H9 (cell line): Measurements from ENCODE around the gene PDPR. TPM values are rescaled to one million over a fixed set of nuclear protein-coding genes. Genes with fewer than 3 reads are reported as not detected.
"Not testable (repeated sequence)": the region's sequence is repeated elsewhere in the genome, so short reads cannot be mapped to it uniquely, and the experiment has no call there.

Source experiments
- DNase-seq: peaks from one replicate; pipeline ENCODE4 v3.0.0-alpha.2; 2017
- H2AFZ ChIP-seq: one replicate; pipeline ENCODE4 v1.6.1; 2013; ENCODE audit warnings: mild to moderate bottlenecking, low read length, control low read depth, moderate library complexity
- H2AK5ac ChIP-seq: 2 replicates; pipeline ENCODE4 v1.6.1; 2013; ENCODE audit warnings: low read length, control low read depth, mixed read lengths; ENCODE audit not compliant: insufficient read length
- H2BK120ac ChIP-seq: one replicate; pipeline ENCODE4 v1.6.1; 2013; ENCODE audit warnings: low read depth, mild to moderate bottlenecking, low read length, control low read depth, inconsistent platforms; ENCODE audit not compliant: poor library complexity, severe bottlenecking
- H2BK12ac ChIP-seq: 2 replicates; pipeline ENCODE4 v1.6.1; 2013; ENCODE audit warnings: low read length, control low read depth, mixed read lengths, low read depth; ENCODE audit not compliant: insufficient read length
- H2BK15ac ChIP-seq: 2 replicates; pipeline ENCODE4 v1.6.1; 2013; ENCODE audit warnings: low read depth, low read length, control low read depth
- H2BK20ac ChIP-seq: one replicate; pipeline ENCODE4 v1.6.1; 2013; ENCODE audit warnings: low read depth, mild to moderate bottlenecking, low read length, control low read depth, inconsistent platforms; ENCODE audit not compliant: poor library complexity, severe bottlenecking
- H2BK5ac ChIP-seq: 2 replicates; pipeline ENCODE4 v1.6.1; 2013; ENCODE audit warnings: low read length, control low read depth, mixed read lengths; ENCODE audit not compliant: insufficient read length
- H3K14ac ChIP-seq: 2 replicates; pipeline ENCODE4 v1.6.1; 2013; ENCODE audit warnings: low read length, control low read depth; ENCODE audit not compliant: insufficient read depth
- H3K18ac ChIP-seq: 2 replicates; pipeline ENCODE4 v1.6.1; 2013; ENCODE audit warnings: low read depth, mild to moderate bottlenecking, mixed read lengths, low read length, control low read depth; ENCODE audit not compliant: insufficient read length
- H3K23ac ChIP-seq: 2 replicates; pipeline ENCODE4 v1.6.1; 2013; ENCODE audit warnings: low read length, control low read depth, mixed read lengths, low read depth; ENCODE audit not compliant: insufficient read length
- H3K23me2 ChIP-seq: 2 replicates; pipeline ENCODE4 v1.6.1; 2013; ENCODE audit warnings: low read depth, mild to moderate bottlenecking, mixed read lengths, low read length, control low read depth; ENCODE audit not compliant: insufficient read length, poor library complexity, severe bottlenecking
- H3K27ac ChIP-seq: 2 replicates; pipeline ENCODE4 v1.5.1; 2013; ENCODE audit warnings: low read length, control low read depth, mixed read lengths, low read depth; ENCODE audit not compliant: insufficient read length
- H3K27me3 ChIP-seq: 2 replicates; pipeline ENCODE4 v1.6.1; 2013; ENCODE audit warnings: low read length, control low read depth, inconsistent platforms; ENCODE audit not compliant: insufficient read depth
- H3K4ac ChIP-seq: 2 replicates; pipeline ENCODE4 v1.6.1; 2013; ENCODE audit warnings: low read depth, mild to moderate bottlenecking, control low read depth, inconsistent platforms, low read length, moderate library complexity
- H3K4me1 ChIP-seq: 2 replicates; pipeline ENCODE4 v1.6.1; 2013; ENCODE audit warnings: low read length, control low read depth, inconsistent platforms; ENCODE audit not compliant: insufficient read depth
- H3K4me2 ChIP-seq: 2 replicates; pipeline ENCODE4 v1.6.1; 2013; ENCODE audit warnings: low read length, control low read depth, mixed read lengths; ENCODE audit not compliant: insufficient read length, insufficient read depth
- H3K56ac ChIP-seq: 2 replicates; pipeline ENCODE4 v1.6.1; 2013; ENCODE audit warnings: low read depth, mild to moderate bottlenecking, mixed read lengths, low read length, control low read depth; ENCODE audit not compliant: insufficient read length
- H3K79me1 ChIP-seq: 2 replicates; pipeline ENCODE4 v1.6.1; 2013; ENCODE audit warnings: low read depth, mild to moderate bottlenecking, moderate library complexity, low read length, control low read depth, inconsistent platforms; ENCODE audit not compliant: insufficient read depth, poor library complexity, severe bottlenecking
- H3K79me2 ChIP-seq: 2 replicates; pipeline ENCODE4 v1.6.1; 2013; ENCODE audit warnings: low read length, control low read depth, inconsistent platforms; ENCODE audit not compliant: insufficient read depth
- H3K9ac ChIP-seq: 2 replicates; pipeline ENCODE4 v1.6.1; 2013; ENCODE audit warnings: low read length, control low read depth, mixed read lengths; ENCODE audit not compliant: insufficient read length; ENCODE audit errors: extremely low read depth
- H3K9me3 ChIP-seq: one replicate; pipeline ENCODE4 v1.6.1; 2013; ENCODE audit warnings: low read depth, low read length, inconsistent platforms; ENCODE audit not compliant: control insufficient read depth
- H3T11ph ChIP-seq: one replicate; pipeline ENCODE4 v1.6.1; 2013; ENCODE audit warnings: mild to moderate bottlenecking, low read length, control low read depth, inconsistent platforms
- H4K20me1 ChIP-seq: one replicate; pipeline ENCODE4 v1.6.1; 2013; ENCODE audit not compliant: control insufficient read depth, insufficient read length, insufficient read depth
- H4K5ac ChIP-seq: 2 replicates; pipeline ENCODE4 v1.6.1; 2013; ENCODE audit warnings: low read depth, mild to moderate bottlenecking, mixed read lengths, low read length, control low read depth; ENCODE audit not compliant: insufficient read length
- H4K8ac ChIP-seq: replicated peaks from 2 replicates; pipeline ENCODE4 v1.6.1; 2013; ENCODE audit warnings: low read length, control low read depth, mixed read lengths, low read depth; ENCODE audit not compliant: insufficient read length
- H4K91ac ChIP-seq: 2 replicates; pipeline ENCODE4 v1.6.1; 2013; ENCODE audit warnings: low read depth, mild to moderate bottlenecking, moderate library complexity, mixed read lengths, low read length, control low read depth; ENCODE audit not compliant: insufficient read length
- H3K27ac Mint-ChIP-seq, 3 experiments: 2 replicates in 2 of 3; 3 replicates in 1 of 3; pipeline ENCODE4 v1.8.0; 2020 to 2021; ENCODE audit warnings: mixed read lengths in 3 of 3, mild to moderate bottlenecking in 1 of 3, moderate library complexity in 1 of 3
- H3K27me3 Mint-ChIP-seq: 2 replicates; pipeline ENCODE4 v1.8.0; 2021; ENCODE audit warnings: low read depth, mild to moderate bottlenecking, moderate library complexity, mixed read lengths
- H3K36me3 Mint-ChIP-seq, 3 experiments: 2 replicates in 2 of 3; 3 replicates in 1 of 3; pipeline ENCODE4 v1.8.0; 2020 to 2021; ENCODE audit warnings: low read depth in 3 of 3, mixed read lengths in 3 of 3; ENCODE audit not compliant: insufficient read depth in 1 of 3
- H3K4me1 Mint-ChIP-seq, 2 experiments: 2 replicates each; pipeline ENCODE4 v1.8.0; 2020; ENCODE audit warnings: mixed read lengths in 2 of 2
- H3K4me3 Mint-ChIP-seq, 2 experiments: 2 replicates in 1 of 2; 3 replicates in 1 of 2; pipeline ENCODE4 v1.8.0; 2020 to 2021; ENCODE audit warnings: mild to moderate bottlenecking in 2 of 2, mixed read lengths in 2 of 2, moderate library complexity in 1 of 2
- H3K9me3 Mint-ChIP-seq, 2 experiments: 2 replicates in 1 of 2; 3 replicates in 1 of 2; pipeline ENCODE4 v1.8.0; 2020; ENCODE audit warnings: mild to moderate bottlenecking in 2 of 2, mixed read lengths in 2 of 2, moderate library complexity in 1 of 2
- WGBS: extraction: QIAGEN DNeasy Blood & Tissue Kit; methylation state at CpG from one replicate; pipeline ENCODE4 v1.1.7; 2013; ENCODE audit warnings: missing lambda C conversion rate, low lambda C conversion rate, mixed read lengths; ENCODE audit not compliant: insufficient read length; ENCODE audit errors: extremely low coverage; 5-methylcytosine and 5-hydroxymethylcytosine counted together
- long read RNA-seq: library from polyadenylated mRNA; unstranded; transcript quantifications from one replicate; pipeline ENCODE4 v2.0.0, GENCODE V29; 2020
- total RNA-seq: library from RNA; stranded (reverse); gene quantifications from 2 replicates; pipeline ENCODE4 v1.2.1, GENCODE V29; 2021

PDPR gene
- total RNA-seq = 35.4 and 37.2 TPM in 2 replicates
- long read RNA-seq, full-length matches to known transcripts = 2 of 51 reads
- long read RNA-seq, partial matches to known transcripts = 8 of 51 reads
- long read RNA-seq, other reads (novel, unspliced or antisense) = 41 of 51 reads

DNA sequence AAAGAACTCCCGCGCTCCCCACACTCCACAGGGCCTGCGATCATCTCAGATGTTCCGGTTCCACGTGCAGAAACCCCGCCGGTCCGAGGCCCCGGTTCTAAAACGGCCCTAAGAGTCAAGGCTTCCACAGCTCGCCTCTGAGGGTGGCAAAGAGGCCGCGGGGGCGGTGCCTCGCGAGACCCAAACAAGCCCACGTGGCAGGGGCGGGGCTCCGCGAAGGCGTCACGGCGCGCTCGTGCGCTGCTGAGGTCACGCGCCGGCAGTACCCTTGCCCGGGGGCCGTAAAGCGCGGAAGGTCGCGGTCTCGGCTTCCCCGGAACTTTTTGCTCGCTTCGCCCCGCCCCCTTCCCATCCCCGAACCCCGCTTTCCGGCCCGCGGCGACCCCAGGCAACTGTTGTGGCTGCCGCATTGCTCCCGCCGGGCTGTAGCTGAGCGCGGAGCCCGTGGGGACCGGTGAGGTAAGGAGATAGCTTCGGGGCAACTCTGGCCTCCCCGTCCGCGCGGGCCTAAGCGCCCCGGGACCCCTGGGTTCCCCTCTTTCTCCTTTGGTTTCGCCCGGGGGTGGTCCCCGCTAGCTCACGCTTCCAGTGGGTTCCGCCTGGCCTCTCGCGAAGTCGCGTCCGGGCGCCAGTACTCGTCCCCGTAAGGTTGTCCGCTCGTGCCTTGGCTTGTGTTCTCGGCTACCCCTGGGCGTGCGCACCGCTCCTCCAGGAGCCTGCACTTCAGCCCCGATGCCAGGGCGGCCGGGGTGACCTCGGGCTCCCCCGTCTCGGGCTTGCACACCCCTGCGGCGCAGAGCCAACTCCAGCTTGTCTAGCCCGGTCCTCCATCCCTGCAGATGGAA is at the start of gene PDPR:
Gene PDPR (plus strand): TSS at position 351 of the 845 bp plus-strand sequence. CDS start 6,161 bp downstream, outside the sequence.
- not testable (repeated sequence) for H2AFZ ChIP-seq, H3K23me2 ChIP-seq, H3K4me1 ChIP-seq, H4K20me1 ChIP-seq, H3K9me3 ChIP-seq, H2AK5ac ChIP-seq, H2BK15ac ChIP-seq, H3K27ac ChIP-seq, H3K79me1 ChIP-seq, H3K4me1 Mint-ChIP-seq, H3K56ac ChIP-seq, H3T11ph ChIP-seq, H4K91ac ChIP-seq, H2BK5ac ChIP-seq, H3K4ac ChIP-seq, H4K5ac ChIP-seq, H3K27me3 ChIP-seq, H2BK120ac ChIP-seq, H4K8ac ChIP-seq, H2BK12ac ChIP-seq, H2BK20ac ChIP-seq, H3K23ac ChIP-seq, H3K9me3 Mint-ChIP-seq, H3K27me3 Mint-ChIP-seq, H3K79me2 ChIP-seq
- Histone ChIP-seq H3K18ac (peak within 1 kb of the TSS; percentile 58), H3K9ac (peak within 1 kb of the TSS; percentile 90), H3K4me2 (peak within 1 kb of the TSS; percentile 73), H3K14ac (peak within 1 kb of the TSS; percentile 63; the same call in 1 of the 2 replicates)
- H3K27ac Mint-ChIP-seq = peak within 1 kb of the TSS; percentile 70 to 83 (median 76); a peak in 3 of 7 replicates
- peaks cover 1 to 15% (median 11%) of the 10 kb centered on the region in 3 experiments; a peak in 5 of 7 replicates for H3K36me3 Mint-ChIP-seq
- peak within 1 kb of the TSS; percentile 88 to 94 for H3K4me3 Mint-ChIP-seq
- no CpG with 5 or more reads among the region's 88 CpGs for WGBS
- DNase-seq = peak; percentile 87

DNA sequence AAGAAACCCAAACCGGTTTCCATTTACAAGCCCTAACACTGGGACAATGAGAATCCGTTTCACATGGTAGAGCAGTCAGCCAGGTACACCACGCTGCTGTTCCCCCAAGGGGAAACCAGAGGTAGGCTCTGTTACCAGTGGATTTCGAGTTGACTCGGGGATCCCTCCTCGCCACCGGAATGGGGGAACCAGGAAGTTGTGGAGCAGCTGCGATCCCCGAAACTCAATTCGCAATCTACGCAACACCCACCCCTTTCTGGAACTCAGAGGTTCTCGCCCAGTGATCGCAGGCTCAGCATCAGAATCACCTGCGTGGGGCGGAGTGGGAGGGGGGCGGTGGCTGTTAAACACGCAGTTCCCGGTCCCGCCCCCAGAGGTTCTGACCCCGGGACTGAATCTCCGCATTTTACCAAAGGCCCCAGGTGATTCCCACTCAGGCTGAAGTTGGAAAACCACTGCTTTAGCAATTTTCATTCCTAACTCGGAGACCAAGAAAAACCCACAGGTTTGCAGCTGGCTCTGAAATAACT is 49.2 kb upstream of the PDPR start:
- not testable (repeated sequence) for H2BK5ac ChIP-seq, H2AFZ ChIP-seq, H4K91ac ChIP-seq, H3K27me3 ChIP-seq, H3T11ph ChIP-seq, H3K27ac ChIP-seq, H3K18ac ChIP-seq, H4K20me1 ChIP-seq, H3K4ac ChIP-seq, H4K8ac ChIP-seq, H3K79me2 ChIP-seq, H3K27me3 Mint-ChIP-seq, H2BK15ac ChIP-seq, H3K4me1 ChIP-seq, H2BK20ac ChIP-seq, H3K56ac ChIP-seq, H2BK12ac ChIP-seq, H3K23ac ChIP-seq, H3K23me2 ChIP-seq, H3K9me3 ChIP-seq, H2AK5ac ChIP-seq, H3K79me1 ChIP-seq, H2BK120ac ChIP-seq, H3K36me3 Mint-ChIP-seq, H4K5ac ChIP-seq, H3K14ac ChIP-seq, H3K9me3 Mint-ChIP-seq
- peak; percentile 28 for DNase-seq
- Mint-ChIP-seq H3K4me3 (peak overlapping the region; percentile 81 to 88), H3K27ac (peak overlapping the region in 1 of 3 experiments; percentile 72; a peak in 1 of 7 replicates), H3K4me1 (peaks cover 10 to 14% of the 10 kb centered on the region in 2 experiments)
- Histone ChIP-seq H3K4me2 (peak overlapping the region; percentile 77), H3K9ac (peak overlapping the region; percentile 47)
- no CpG with 5 or more reads among the region's 22 CpGs for WGBS
